HG03159 (cell line): ENCODE data around the gene WNT9B.
A peak's percentile ranks its signal among the peaks of the same experiment; 100 is the strongest.
"Not testable (repeated sequence)": the region's sequence is repeated elsewhere in the genome, so short reads cannot be mapped to it uniquely, and the experiment has no call there.

ENCODE experiments used
- ATAC-seq: cut with Tn5 transposase; IDR thresholded peaks from one replicate; pipeline ENCODE4 v1.9.1; 2021; ENCODE audit warnings: mild to moderate bottlenecking, moderate library complexity; ENCODE audit not compliant: unreplicated experiment

WNT9B gene

GRCh38 chr17:46903762-46904672 is 52.6 kb downstream of the WNT9B start:
- ATAC-seq, result no peak

GRCh38 chr17:46908068-46908737 is 56.8 kb downstream of the WNT9B start:
- no peak for ATAC-seq

GRCh38 chr17:46910179-46910927 is 59.0 kb downstream of the WNT9B start:
- ATAC-seq, result no peak

- no peak for ATAC-seq
Observed at GRCh38 chr17:46911311-46911710, 59.9 kb downstream of the WNT9B start.

- no peak for ATAC-seq
Observed at GRCh38 chr17:46915596-46915995, 64.2 kb downstream of the WNT9B start.

GRCh38 chr17:46916211-46916610 is 64.8 kb downstream of the WNT9B start:
- no peak for ATAC-seq

- no peak for ATAC-seq
Observed at GRCh38 chr17:46916623-46917022, 65.2 kb downstream of the WNT9B start.

GRCh38 chr17:46917041-46917440 is 65.7 kb downstream of the WNT9B start:
- no peak for ATAC-seq

GRCh38 chr17:46917516-46917915 is 66.1 kb downstream of the WNT9B start:
- ATAC-seq, result no peak

GRCh38 chr17:46921962-46922361 is 70.6 kb downstream of the WNT9B start:
- ATAC-seq, result not testable (repeated sequence)

GRCh38 chr17:46922487-46922803 is 71.1 kb downstream of the WNT9B start:
- peak; percentile 11 for ATAC-seq

GRCh38 chr17:46922804-46923635 is 71.6 kb downstream of the WNT9B start, which contains the start of gene GOSR2:
Gene GOSR2, plus strand, starts transcription at chr17:46923160. Its CDS starts 33 bp downstream, at chr17:46923193.
- peak; percentile 88 for ATAC-seq

- ATAC-seq, result no peak
Observed at GRCh38 chr17:46925185-46925868, 73.9 kb downstream of the WNT9B start.

GRCh38 chr17:46928467-46929261 is 77.3 kb downstream of the WNT9B start:
- no peak for ATAC-seq

GRCh38 chr17:46929413-46929812 is 78.0 kb downstream of the WNT9B start:
- ATAC-seq, result no peak

GRCh38 chr17:46930051-46930450 is 78.7 kb downstream of the WNT9B start:
- ATAC-seq, result no peak

GRCh38 chr17:46931596-46931995 is 80.2 kb downstream of the WNT9B start:
- no peak for ATAC-seq

- ATAC-seq, result no peak
Observed at GRCh38 chr17:46935658-46936266, 84.4 kb downstream of the WNT9B start.
